Smooth muscle cell (in vitro differentiated cells): Measurements from ENCODE around the gene USP9X. TPM values are rescaled to one million over a fixed set of nuclear protein-coding genes. Genes with fewer than 3 reads are reported as not detected.
"Not testable (repeated sequence)": the region's sequence is repeated elsewhere in the genome, so short reads cannot be mapped to it uniquely, and the experiment has no call there.

ENCODE experiments used
- DNase-seq: peaks from one replicate; lab custom pipeline; 2025; ENCODE audit not compliant: unreplicated experiment; lab: John Stamatoyannopoulos, UW
- H2AFZ ChIP-seq: fragments of 200-600 bp; sonication (generic); 2 replicates; pipeline ENCODE4 v1.6.0; 2016; ENCODE audit warnings: antibody characterized with exemption, low read depth, mild to moderate bottlenecking
- H3F3A ChIP-seq: fragments of 200-600 bp; sonication (generic); 2 replicates; pipeline ENCODE4 v1.6.0; 2017; ENCODE audit warnings: antibody characterized with exemption, low read depth
- H3K27ac ChIP-seq: fragments of 200-600 bp; sonication (generic); 2 replicates; pipeline ENCODE4 v1.5.1; 2016; ENCODE audit warnings: low read depth, mild to moderate bottlenecking
- H3K27me3 ChIP-seq: fragments of 200-600 bp; sonication (generic); 2 replicates; pipeline ENCODE4 v1.6.1; 2016; ENCODE audit warnings: low read depth, mild to moderate bottlenecking
- H3K36me3 ChIP-seq: fragments of 200-600 bp; sonication (generic); 2 replicates; pipeline ENCODE4 v1.5.1; 2016; ENCODE audit warnings: low read depth
- H3K4me1 ChIP-seq: fragments of 200-600 bp; sonication (generic); 2 replicates; pipeline ENCODE4 v1.5.1; 2016; ENCODE audit warnings: low read depth
- H3K4me2 ChIP-seq: fragments of 200-600 bp; sonication (generic); 2 replicates; pipeline ENCODE4 v1.6.0; 2016; ENCODE audit warnings: mild to moderate bottlenecking
- H3K4me3 ChIP-seq: fragments of 200-600 bp; sonication (generic); 2 replicates; pipeline ENCODE4 v1.5.1; 2016; ENCODE audit warnings: mild to moderate bottlenecking
- H3K79me2 ChIP-seq: fragments of 200-600 bp; sonication (generic); 2 replicates; pipeline ENCODE4 v1.6.0; 2016; ENCODE audit warnings: low read depth, mild to moderate bottlenecking
- H3K9ac ChIP-seq: fragments of 200-600 bp; sonication (generic); 2 replicates; pipeline ENCODE4 v1.6.0; 2016; ENCODE audit warnings: low read depth
- H3K9me3 ChIP-seq: fragments of 200-600 bp; sonication (generic); replicated peaks from 2 replicates; pipeline ENCODE4 v1.5.1; 2016; ENCODE audit warnings: low read depth
- H4K20me1 ChIP-seq: fragments of 200-600 bp; sonication (generic); 2 replicates; pipeline ENCODE4 v1.6.0; 2016; ENCODE audit warnings: low read depth
- WGBS: methylation state at CpG from one replicate; pipeline ENCODE4 v1.1.7; 2016; ENCODE audit warnings: low lambda C conversion rate; 5-methylcytosine and 5-hydroxymethylcytosine counted together
- polyA plus RNA-seq: library from polyadenylated mRNA; unstranded; fragments of >200 nt; fragmentation: Nextera tagmentation; extraction: Ambion mirVana; gene quantifications from 2 replicates; pipeline ENCODE4 v1.2.1, GENCODE V29; 2016
- total RNA-seq: library from RNA; depleted of rRNA; stranded (reverse); fragments of >200 nt; gene quantifications from 2 replicates; pipeline ENCODE4 v1.2.3, GENCODE V29; 2014
- TF ChIP-seq, protein P1 (sequence below): fragments of 200-600 bp; sonication (generic); IDR thresholded peaks from 2 replicates; pipeline ENCODE4 v1.5.1; 2017; ENCODE audit warnings: borderline replicate concordance, mild to moderate bottlenecking, antibody characterized with exemption; ENCODE audit not compliant: insufficient read depth, poor library complexity, severe bottlenecking

Gene USP9X
- total and polyA plus RNA-seq, 2 experiments from 2014 or later, result 26.0 to 98.0 TPM

DNA sequence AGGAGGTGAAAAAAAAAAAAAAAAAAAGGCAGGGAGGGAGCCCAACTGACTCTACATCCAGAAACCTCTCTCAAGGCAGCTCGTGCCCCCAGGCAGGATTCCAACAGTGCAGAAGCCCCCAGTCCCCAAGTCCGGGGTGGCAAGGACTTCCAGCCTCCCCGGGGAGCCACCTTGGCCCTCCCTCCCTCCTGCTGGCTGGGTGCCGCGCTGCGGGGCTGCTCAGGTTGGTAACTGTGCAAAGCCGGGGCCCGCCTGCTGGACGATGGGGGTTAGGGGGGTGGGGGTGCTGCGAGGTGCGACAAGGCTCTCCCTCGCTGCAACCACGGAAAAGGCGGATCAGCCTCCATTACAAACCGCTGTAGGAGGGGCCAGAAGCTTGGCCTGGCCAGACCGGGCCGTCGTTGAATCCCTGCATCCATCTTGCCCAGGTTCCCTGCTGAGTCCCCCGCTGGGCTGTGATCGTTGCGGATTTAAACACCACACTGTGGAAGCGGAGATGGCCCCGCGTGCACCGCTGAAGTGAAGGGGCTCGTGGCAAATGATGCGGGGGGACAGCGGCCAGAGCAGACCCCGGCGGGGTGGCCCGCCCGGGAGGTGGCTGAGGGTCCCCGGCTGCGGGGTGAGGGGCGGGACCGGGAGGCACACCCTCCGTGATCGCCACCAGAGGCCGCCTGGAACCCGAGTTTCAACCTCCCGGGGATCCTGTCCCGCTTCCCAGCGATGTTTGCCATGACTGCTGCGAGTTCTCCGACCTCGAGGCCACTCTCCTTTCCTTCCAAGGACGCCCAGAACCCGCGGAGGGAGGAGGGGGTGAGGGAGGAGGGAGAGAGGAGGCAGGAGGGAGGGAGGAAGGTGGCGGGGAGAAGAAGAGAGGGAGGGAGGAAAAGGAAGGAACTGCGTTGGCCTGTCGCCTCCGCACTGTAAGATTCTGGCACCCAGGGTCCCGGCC is 190.7 kb downstream of the USP9X start:
- Histone ChIP-seq H4K20me1 (no peaks in the 10 kb centered on the region), H3K27me3 (no peaks in the 10 kb centered on the region), H3K4me2 (peak overlapping the region; percentile 84), H3K79me2 (no peaks in the 10 kb centered on the region), H3K27ac (no peak overlapping the region), H2AFZ (peak overlapping the region; percentile 97), H3F3A (no peaks in the 10 kb centered on the region), H3K9ac (no peak overlapping the region), H3K4me3 (peak overlapping the region; percentile 62), H3K9me3 (no peaks in the 10 kb centered on the region), H3K4me1 (no peaks in the 10 kb centered on the region), H3K36me3 (no peaks in the 10 kb centered on the region)
- WGBS, result 22% methylated on average over 41 of the region's 54 CpGs
- DNase-seq, result peak; percentile 47
- TF ChIP-seq, protein P1, sequence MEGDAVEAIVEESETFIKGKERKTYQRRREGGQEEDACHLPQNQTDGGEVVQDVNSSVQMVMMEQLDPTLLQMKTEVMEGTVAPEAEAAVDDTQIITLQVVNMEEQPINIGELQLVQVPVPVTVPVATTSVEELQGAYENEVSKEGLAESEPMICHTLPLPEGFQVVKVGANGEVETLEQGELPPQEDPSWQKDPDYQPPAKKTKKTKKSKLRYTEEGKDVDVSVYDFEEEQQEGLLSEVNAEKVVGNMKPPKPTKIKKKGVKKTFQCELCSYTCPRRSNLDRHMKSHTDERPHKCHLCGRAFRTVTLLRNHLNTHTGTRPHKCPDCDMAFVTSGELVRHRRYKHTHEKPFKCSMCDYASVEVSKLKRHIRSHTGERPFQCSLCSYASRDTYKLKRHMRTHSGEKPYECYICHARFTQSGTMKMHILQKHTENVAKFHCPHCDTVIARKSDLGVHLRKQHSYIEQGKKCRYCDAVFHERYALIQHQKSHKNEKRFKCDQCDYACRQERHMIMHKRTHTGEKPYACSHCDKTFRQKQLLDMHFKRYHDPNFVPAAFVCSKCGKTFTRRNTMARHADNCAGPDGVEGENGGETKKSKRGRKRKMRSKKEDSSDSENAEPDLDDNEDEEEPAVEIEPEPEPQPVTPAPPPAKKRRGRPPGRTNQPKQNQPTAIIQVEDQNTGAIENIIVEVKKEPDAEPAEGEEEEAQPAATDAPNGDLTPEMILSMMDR, result peak; percentile 38

DNA sequence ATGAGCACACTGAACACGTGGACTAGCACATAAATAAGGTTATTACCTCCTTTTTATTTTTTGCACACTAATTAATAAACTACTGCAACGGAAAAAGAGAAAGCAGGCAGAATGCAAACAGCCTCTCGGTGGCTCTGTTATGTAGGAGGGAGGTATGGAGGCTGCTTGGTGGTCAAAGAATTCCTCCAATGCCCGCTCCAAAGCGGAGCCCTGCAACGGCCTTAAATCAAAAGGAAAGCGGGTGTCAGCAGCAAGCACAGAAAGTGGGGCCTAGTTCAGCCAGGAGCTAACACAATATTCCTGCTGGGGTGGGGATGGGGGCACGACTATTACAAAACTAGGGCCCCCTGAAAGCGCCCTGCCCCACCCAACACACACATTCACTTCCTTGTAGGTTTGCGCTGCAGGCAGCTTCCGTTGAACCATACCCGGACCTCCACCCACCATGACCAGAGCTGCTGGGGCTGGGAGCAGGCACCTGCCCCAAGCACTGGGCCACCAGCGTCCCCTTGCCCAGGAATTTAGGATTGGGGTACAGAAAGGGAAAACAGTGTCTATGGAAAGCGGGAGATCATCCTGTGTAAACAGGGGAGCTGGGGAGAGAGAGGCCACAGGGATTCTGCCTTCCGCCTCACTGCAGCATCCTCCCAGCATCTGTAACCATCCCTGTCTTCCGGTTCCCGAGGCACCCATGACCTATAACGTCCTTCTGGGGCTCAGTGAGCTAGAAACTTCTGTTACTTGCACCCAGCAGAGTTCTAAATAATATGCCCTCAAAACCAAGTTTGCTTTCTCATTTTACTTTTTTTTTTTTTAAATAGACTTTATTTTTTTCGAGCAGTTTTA is 191.6 kb downstream of the USP9X start:
- WGBS, result 61% methylated on average over 19 of the region's 19 CpGs
- H3K4me3 ChIP-seq, result peak overlapping the region; percentile 62

DNA sequence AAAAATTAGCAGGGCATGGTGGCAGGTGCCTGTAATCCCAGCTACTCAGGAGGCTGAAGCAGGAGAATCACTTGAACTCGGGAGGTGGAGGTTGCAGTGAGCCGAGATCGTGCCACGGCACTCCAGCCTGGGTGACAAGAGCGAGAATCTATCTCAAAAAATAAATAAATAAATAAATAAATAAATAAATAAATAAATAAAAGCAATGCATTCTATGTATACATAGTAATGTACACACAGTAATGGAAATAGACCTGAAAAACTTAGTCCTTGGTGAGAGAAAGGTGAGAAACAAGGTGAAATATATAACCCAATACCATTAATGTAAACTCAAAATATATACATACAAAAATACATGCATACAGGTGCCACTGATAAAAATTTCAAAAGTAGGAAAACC is 197.1 kb downstream of the USP9X start:
- WGBS, result 95% methylated on average over 5 of the region's 5 CpGs
- H3K9ac ChIP-seq, H2AFZ ChIP-seq, H3K9me3 ChIP-seq, H4K20me1 ChIP-seq, H3K4me1 ChIP-seq, H3K4me2 ChIP-seq, H3K27ac ChIP-seq, H3K36me3 ChIP-seq, DNase-seq, H3K4me3 ChIP-seq, H3K79me2 ChIP-seq, H3F3A ChIP-seq, H3K27me3 ChIP-seq: not testable (repeated sequence)

More for the DNA sequence above, 191.6 kb downstream of the USP9X start:
- Histone ChIP-seq H3K9ac (no peak overlapping the region), H2AFZ (peak overlapping the region; percentile 97), H3K4me1 (no peaks in the 10 kb centered on the region), H3K36me3 (no peaks in the 10 kb centered on the region), H3F3A (no peaks in the 10 kb centered on the region), H4K20me1 (no peaks in the 10 kb centered on the region), H3K4me2 (peak overlapping the region; percentile 84), H3K79me2 (no peaks in the 10 kb centered on the region), H3K27ac (no peak overlapping the region), H3K27me3 (no peaks in the 10 kb centered on the region), H3K9me3 (no peaks in the 10 kb centered on the region)
- no peak for DNase-seq
- TF ChIP-seq, protein P1, result no peak

DNA sequence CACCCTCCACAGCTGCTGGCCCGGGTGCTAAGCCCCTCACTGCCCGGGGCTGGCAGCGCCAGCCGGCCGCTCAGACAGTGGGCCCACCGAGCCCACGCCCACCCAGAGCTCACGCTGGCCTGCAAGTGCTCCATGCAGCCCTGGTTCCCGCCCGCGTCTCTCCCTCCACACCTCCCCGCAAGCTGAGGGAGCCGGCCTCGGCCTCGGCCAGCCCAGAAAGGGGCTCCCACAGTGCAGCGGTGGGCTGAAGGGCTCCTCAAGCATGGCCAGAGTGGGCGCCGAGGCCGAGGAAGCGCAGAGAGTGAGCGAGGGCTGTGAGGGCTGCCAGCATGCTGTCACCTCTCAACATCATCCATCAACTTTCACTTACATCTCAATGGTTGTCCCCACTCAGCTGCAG is 200.7 kb downstream of the USP9X start:
- not testable (repeated sequence) for H3K9me3 ChIP-seq, H3F3A ChIP-seq, H3K4me2 ChIP-seq, DNase-seq, H3K4me3 ChIP-seq, H3K27ac ChIP-seq, H3K36me3 ChIP-seq, H3K9ac ChIP-seq, H3K79me2 ChIP-seq, H2AFZ ChIP-seq, H3K27me3 ChIP-seq, H3K4me1 ChIP-seq, H4K20me1 ChIP-seq
- WGBS, result 91% methylated on average over 21 of the region's 21 CpGs

Other genes with a start within 250 kb of the USP9X start
- gene DDX3X, start 248.7 kb downstream of the USP9X start, total RNA-seq, result 241 and 245 TPM in 2 replicates
- gene DDX3X, start 248.7 kb downstream of the USP9X start, polyA plus RNA-seq, result 104 and 124 TPM in 2 replicates